GOT3 (cell line): ENCODE data around the gene KCNN3.

Source experiments
- DNase-seq: peaks from one replicate; lab custom pipeline; 2025; ENCODE audit warnings: mixed read lengths; lab: John Stamatoyannopoulos, UW

The KCNN3 gene

DNA sequence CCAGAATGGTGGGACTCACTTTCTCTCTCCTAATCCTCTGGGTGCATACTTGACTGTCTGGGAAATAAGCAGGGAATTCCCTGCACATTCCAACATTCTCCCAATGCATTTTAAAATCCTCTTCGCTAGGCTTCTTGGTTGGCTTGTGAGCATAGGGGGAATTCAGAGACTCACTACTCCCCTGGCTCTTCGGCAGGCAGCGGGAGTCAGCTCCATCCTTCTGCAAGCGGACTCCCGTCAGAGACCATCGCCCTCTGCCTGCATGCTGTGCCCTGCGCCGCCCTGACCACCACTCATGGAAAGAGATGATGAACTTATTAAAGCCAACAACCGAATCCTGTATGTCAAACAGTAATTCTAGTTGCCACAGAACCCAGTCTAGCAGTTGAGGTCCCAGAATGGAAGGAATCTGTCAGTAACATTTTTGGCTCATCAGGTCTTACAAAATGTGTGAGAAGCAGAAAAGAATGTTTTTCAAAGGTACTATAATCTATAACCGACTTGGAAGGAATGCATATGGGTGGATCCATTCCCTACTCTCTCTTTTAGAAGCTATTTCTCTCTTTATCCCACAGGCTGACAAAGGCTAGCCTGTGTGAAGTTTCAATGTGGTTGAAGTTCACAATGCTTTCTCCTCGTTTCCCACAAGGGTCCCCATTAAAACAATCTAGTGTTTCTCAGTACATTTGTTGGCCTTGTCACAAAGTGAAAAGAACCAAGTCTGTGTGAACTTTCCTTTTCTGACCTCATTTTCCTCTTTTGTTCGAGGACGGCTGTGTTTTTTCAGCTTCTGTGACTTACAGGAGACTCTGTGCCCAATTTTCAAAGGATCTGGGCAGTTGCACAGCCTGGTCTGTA is 143.0 kb downstream of the KCNN3 start:
- DNase-seq: no peak

DNA sequence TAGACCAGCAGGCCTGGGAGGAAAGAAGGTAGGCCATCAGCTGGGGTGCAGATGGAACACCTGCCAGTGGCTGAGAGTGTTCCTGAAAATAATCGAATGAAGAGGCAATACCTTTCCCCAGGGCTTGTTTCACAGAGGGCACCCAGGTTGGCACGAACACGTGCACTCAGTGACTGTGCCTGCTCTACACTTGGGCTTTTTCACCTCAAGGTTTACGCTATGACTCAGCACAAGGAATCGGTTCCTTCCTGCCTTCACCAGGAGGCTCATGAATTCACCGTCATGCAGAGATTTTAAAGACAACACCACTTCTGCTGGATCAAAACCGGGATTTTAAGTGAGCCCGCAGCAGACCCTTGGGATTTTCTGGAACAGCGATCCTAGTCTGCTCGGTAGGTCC is 143.6 kb downstream of the KCNN3 start:
- no peak for DNase-seq

GRCh38 chr1:154725865-154726264 is 144.2 kb downstream of the KCNN3 start:
- DNase-seq: no peak

DNA sequence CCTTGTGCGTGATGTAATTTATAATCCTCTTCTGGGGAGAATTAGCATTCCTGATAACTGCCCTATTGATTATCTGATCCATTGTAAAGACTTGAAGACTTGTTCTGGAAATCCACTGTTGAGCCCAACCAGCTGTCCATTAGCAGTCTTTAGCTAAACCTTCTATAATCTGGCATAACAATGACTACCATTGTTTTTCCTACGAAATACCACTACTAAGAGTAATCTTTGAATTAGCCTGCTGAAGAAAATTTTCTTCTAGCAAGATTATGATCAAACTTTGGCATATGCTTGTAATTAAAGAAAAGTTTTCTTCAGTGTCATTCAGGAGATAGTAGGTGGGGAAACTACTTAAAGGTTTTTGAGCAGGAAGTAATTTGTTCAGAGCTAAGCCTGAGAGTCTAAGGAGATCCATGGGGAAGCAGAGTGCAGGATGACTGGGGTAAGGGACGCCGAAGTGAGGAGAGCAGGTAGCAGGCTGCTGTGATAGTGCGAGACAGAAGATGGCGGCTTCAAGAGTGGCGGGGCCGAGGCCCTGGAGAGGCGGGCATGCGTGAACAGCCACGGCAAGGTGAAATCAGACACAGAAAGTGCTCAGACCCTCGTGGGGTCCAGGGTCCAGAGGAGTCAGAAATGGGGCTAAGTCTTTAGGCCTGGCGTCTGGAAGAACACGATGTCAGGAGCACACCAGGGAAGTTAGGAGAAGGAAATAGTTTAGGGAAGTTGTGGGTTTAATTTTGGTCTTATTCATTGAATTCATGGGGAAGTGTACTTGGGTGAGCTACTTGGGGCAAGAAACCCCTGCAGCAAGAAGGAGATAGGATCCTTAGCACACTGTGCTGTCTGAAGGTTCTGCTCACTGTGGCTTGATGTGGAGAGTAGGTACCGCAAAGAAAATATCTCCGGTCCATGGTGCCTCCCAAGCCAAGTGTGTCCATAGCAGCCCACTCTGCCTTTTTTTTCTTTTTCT is 149.5 kb downstream of the KCNN3 start:
- no peak for DNase-seq

- no peak for DNase-seq
Observed at GRCh38 chr1:154719586-154720327, 150.3 kb downstream of the KCNN3 start.

GRCh38 chr1:154718566-154718965 is 151.5 kb downstream of the KCNN3 start:
- DNase-seq: no peak

GRCh38 chr1:154717528-154717924 is 152.6 kb downstream of the KCNN3 start:
- DNase-seq: no peak

DNA sequence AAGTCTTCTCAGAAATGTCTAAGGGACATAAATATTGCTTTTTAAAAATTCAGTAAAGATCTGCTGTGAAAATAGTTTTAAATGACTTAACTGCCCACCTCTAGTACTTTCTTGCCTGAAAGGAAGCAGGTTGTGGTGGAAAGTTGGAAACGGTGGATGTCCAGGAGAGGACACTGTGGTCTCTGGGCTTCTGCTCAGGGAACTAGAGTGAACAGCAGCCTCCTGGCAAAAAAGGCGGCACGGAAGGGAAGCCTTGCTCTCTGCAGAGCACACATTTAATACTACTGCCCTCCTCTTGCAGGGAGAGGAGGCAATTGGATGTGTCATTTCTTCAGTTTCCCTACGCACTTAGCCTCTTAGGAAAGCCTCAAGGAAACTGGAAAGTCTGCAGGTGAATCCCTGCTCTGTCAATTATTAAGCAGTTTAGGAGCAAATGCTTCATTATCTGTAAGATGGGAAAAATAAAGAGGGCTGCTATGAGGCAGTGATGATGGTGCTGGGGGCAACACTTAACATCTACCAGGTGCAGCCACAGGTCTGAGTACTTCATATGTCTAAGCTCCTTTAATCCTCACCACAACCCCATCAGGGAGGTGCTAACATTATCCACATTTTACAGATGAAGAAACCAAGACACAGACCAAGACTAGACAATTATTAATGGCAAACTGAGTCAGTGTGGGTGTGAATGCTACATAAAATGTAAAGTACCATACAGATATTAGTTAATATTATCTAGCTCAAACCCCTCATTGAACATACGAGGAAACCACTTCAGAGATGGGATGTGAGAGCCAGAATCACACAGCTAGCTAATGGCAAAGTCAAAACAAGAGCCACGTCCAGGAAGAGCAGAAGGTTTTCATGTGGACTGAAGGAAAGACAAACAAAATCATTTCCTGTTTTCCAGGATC is 153.2 kb downstream of the KCNN3 start:
- DNase-seq: no peak

GRCh38 chr1:154716011-154716410 is 154.1 kb downstream of the KCNN3 start:
- no peak for DNase-seq

DNA sequence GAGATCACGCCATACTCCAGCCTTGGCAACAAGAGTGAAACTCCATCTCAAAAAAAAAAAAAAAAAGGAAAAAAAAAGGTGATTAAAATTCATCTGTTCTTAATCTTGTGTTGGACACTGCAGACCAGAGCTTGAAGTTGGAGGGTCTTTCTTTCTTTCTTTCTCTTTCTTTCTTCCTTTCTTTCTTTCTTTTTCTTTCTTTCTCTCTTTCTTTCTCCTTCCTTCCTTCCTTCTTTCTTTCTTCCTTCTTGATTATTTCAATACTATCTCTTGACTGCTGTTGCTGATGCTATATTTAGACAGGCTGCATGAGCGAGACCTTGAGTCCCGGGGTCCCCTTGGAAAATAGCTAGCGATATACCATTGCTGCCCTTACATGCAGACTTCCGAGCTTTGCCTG is 154.7 kb downstream of the KCNN3 start:
- DNase-seq: no peak

DNA sequence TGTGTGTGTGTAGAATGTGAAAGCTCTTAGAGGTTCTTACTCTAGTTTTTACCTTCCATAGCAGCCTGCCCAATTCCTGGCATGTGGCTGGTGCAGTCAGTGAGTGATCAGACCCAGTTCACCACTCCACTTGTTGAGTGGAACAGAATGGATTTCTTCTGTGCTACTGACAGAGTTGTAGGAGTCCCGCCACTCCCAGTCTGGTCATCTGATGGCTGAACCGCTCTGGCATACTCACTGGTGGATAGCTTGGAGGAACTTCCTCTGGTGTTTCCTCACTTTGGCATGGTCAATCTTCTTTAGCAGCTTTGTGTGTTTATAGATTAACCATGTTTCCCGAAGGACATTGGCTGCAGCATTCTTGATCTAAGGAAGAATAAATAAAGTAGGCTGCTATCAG is 155.4 kb downstream of the KCNN3 start:
- DNase-seq: no peak

DNA sequence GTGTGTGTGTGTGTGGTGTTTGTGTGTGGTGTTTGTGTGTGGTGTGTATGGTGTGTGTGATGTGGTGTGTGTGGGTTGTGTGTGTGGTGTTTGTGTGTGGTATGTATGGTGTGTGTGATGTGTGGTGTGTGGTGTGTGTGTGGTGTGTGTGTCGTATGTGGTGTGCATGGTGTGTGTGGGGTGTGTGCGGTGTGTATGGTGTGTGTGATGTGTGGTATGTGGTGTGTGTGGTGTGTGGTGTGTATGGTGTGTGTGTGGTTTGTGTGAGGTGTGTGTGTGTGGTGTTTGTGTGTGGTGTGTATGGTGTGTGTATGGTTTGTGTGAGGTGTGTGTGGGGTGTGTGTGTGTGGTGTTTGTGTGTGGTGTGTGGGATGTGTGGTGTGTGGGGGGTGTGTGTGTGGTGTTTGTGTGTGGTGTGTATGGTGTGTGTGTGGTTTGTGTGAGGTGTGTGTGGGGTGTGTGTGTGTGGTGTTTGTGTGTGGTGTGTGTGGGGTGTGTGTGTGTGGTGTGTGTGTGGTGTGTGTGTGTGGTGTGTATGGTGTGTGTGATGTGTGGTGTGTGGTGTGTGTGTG is 155.9 kb downstream of the KCNN3 start:
- no peak for DNase-seq

DNA sequence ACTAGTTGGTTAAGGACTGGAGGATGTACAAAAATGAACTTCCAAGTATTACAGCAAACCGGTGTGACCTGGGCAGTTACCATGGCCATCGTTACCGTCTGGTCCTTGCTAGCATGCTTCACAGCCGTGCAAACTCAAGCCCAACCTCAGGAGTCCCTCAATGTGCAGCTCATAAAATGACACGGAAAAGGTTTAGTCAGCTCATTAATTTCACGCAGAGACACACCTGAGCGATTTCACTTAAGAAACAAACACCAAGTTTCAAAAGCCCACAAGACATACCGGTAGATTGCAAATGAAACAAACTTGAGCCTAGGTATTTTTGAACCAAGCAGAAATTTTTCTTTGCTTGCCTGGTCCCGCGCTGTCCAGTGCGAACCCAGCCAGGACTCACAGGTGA is 157.1 kb downstream of the KCNN3 start:
- DNase-seq: no peak

GRCh38 chr1:154712166-154712810 is 157.8 kb downstream of the KCNN3 start:
- DNase-seq: no peak

DNA sequence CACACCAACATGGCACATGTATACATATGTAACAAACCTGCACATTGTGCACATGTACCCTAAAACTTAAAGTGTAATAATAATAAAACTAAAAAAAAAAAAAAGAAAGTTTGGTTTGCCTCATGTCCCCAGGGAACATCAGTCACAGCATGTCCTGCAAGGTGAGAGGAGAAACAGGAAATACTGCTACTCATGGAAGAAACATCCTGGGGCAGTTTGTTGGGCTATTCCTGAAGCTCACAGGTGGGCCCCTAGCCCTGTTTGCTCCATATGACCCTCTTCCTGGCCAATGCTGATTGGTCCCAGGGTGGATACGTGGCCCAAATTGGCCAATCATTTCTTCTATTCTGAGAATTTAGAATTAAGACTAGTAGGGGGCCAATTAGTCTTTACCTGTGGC is 158.7 kb downstream of the KCNN3 start:
- no peak for DNase-seq

DNA sequence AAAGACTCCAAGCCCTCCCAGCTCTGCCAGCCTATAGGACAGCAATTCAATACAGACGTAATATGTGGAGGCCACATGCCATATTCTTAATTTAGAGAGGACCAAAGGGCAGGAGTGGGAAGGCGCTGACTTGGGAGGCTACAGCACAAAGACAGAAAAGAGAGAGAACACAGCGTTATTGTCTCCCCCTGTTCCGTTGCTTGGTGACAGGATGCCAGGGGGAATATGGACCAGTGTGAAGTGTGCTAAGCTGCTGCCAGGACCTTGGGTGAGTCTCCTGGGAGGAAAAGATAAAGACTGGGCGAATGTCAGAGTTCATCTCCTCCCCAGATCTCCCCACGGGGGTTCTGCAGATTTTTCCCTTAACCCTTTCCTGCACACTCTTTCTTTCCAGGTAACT is 160.0 kb downstream of the KCNN3 start:
- no peak for DNase-seq

- DNase-seq: no peak
Observed at GRCh38 chr1:154707901-154708463, 162.1 kb downstream of the KCNN3 start.

DNA sequence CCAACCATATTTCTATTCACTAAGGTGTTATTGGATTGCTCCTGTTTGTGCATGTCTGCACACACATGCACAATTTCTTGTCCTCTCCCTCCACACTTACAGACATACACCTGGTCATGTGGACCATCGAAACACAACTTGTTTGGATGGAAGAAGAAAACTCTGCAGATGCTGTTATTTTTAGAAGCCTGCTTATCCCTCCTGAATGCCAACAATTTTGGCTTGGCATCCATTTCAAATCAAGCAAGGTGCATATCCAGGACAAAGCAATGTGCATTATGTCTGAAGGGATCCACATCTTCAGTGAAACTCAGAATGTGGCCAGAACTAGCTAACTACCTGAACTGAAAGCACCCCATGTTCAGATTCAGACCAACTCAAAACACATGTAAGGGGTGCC is 163.2 kb downstream of the KCNN3 start:
- DNase-seq: no peak

- DNase-seq: no peak
Observed at GRCh38 chr1:154705544-154705943, 164.5 kb downstream of the KCNN3 start.

DNA sequence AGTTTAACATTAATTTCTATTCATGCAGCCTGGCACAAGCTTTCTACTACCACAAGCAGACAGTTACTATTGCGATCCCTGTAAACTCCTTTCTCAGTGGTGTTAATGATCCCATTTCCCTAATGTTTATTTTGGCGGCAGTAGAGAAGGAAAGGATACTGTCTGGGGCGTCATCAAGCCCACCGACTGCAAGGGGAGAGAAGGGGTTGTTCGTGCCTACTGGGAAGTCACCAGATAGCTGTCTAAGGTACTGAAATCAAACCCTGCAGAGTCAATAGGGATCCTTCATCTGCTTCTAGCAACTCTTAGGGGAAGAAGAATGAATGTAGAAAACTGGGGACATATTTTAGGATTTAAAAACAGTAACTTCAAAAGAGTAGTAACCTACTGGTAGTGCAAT is 166.9 kb downstream of the KCNN3 start:
- DNase-seq: no peak
